H9 (cell line): ENCODE data around the gene MYBPC2. TPM values are rescaled to one million over a fixed set of nuclear protein-coding genes. Genes with fewer than 3 reads are reported as not detected.

Experiments
- DNase-seq: peaks from one replicate; pipeline ENCODE4 v3.0.0-alpha.2; 2017
- H2AFZ ChIP-seq: one replicate; pipeline ENCODE4 v1.6.1; 2013; ENCODE audit warnings: mild to moderate bottlenecking, low read length, control low read depth, moderate library complexity
- H2AK5ac ChIP-seq: 2 replicates; pipeline ENCODE4 v1.6.1; 2013; ENCODE audit warnings: low read length, control low read depth, mixed read lengths; ENCODE audit not compliant: insufficient read length
- H2BK120ac ChIP-seq: one replicate; pipeline ENCODE4 v1.6.1; 2013; ENCODE audit warnings: low read depth, mild to moderate bottlenecking, low read length, control low read depth, inconsistent platforms; ENCODE audit not compliant: poor library complexity, severe bottlenecking
- H2BK12ac ChIP-seq: 2 replicates; pipeline ENCODE4 v1.6.1; 2013; ENCODE audit warnings: low read length, control low read depth, mixed read lengths, low read depth; ENCODE audit not compliant: insufficient read length
- H2BK15ac ChIP-seq: 2 replicates; pipeline ENCODE4 v1.6.1; 2013; ENCODE audit warnings: low read depth, low read length, control low read depth
- H2BK20ac ChIP-seq: one replicate; pipeline ENCODE4 v1.6.1; 2013; ENCODE audit warnings: low read depth, mild to moderate bottlenecking, low read length, control low read depth, inconsistent platforms; ENCODE audit not compliant: poor library complexity, severe bottlenecking
- H2BK5ac ChIP-seq: 2 replicates; pipeline ENCODE4 v1.6.1; 2013; ENCODE audit warnings: low read length, control low read depth, mixed read lengths; ENCODE audit not compliant: insufficient read length
- H3K14ac ChIP-seq: 2 replicates; pipeline ENCODE4 v1.6.1; 2013; ENCODE audit warnings: low read length, control low read depth; ENCODE audit not compliant: insufficient read depth
- H3K18ac ChIP-seq: 2 replicates; pipeline ENCODE4 v1.6.1; 2013; ENCODE audit warnings: low read depth, mild to moderate bottlenecking, mixed read lengths, low read length, control low read depth; ENCODE audit not compliant: insufficient read length
- H3K23ac ChIP-seq: 2 replicates; pipeline ENCODE4 v1.6.1; 2013; ENCODE audit warnings: low read length, control low read depth, mixed read lengths, low read depth; ENCODE audit not compliant: insufficient read length
- H3K23me2 ChIP-seq: 2 replicates; pipeline ENCODE4 v1.6.1; 2013; ENCODE audit warnings: low read depth, mild to moderate bottlenecking, mixed read lengths, low read length, control low read depth; ENCODE audit not compliant: insufficient read length, poor library complexity, severe bottlenecking
- H3K27ac ChIP-seq: 2 replicates; pipeline ENCODE4 v1.5.1; 2013; ENCODE audit warnings: low read length, control low read depth, mixed read lengths, low read depth; ENCODE audit not compliant: insufficient read length
- H3K27me3 ChIP-seq: 2 replicates; pipeline ENCODE4 v1.6.1; 2013; ENCODE audit warnings: low read length, control low read depth, inconsistent platforms; ENCODE audit not compliant: insufficient read depth
- H3K4ac ChIP-seq: 2 replicates; pipeline ENCODE4 v1.6.1; 2013; ENCODE audit warnings: low read depth, mild to moderate bottlenecking, control low read depth, inconsistent platforms, low read length, moderate library complexity
- H3K4me1 ChIP-seq: 2 replicates; pipeline ENCODE4 v1.6.1; 2013; ENCODE audit warnings: low read length, control low read depth, inconsistent platforms; ENCODE audit not compliant: insufficient read depth
- H3K4me2 ChIP-seq: 2 replicates; pipeline ENCODE4 v1.6.1; 2013; ENCODE audit warnings: low read length, control low read depth, mixed read lengths; ENCODE audit not compliant: insufficient read length, insufficient read depth
- H3K56ac ChIP-seq: 2 replicates; pipeline ENCODE4 v1.6.1; 2013; ENCODE audit warnings: low read depth, mild to moderate bottlenecking, mixed read lengths, low read length, control low read depth; ENCODE audit not compliant: insufficient read length
- H3K79me1 ChIP-seq: 2 replicates; pipeline ENCODE4 v1.6.1; 2013; ENCODE audit warnings: low read depth, mild to moderate bottlenecking, moderate library complexity, low read length, control low read depth, inconsistent platforms; ENCODE audit not compliant: insufficient read depth, poor library complexity, severe bottlenecking
- H3K79me2 ChIP-seq: 2 replicates; pipeline ENCODE4 v1.6.1; 2013; ENCODE audit warnings: low read length, control low read depth, inconsistent platforms; ENCODE audit not compliant: insufficient read depth
- H3K9ac ChIP-seq: 2 replicates; pipeline ENCODE4 v1.6.1; 2013; ENCODE audit warnings: low read length, control low read depth, mixed read lengths; ENCODE audit not compliant: insufficient read length; ENCODE audit errors: extremely low read depth
- H3K9me3 ChIP-seq: one replicate; pipeline ENCODE4 v1.6.1; 2013; ENCODE audit warnings: low read depth, low read length, inconsistent platforms; ENCODE audit not compliant: control insufficient read depth
- H3T11ph ChIP-seq: one replicate; pipeline ENCODE4 v1.6.1; 2013; ENCODE audit warnings: mild to moderate bottlenecking, low read length, control low read depth, inconsistent platforms
- H4K20me1 ChIP-seq: one replicate; pipeline ENCODE4 v1.6.1; 2013; ENCODE audit not compliant: control insufficient read depth, insufficient read length, insufficient read depth
- H4K5ac ChIP-seq: 2 replicates; pipeline ENCODE4 v1.6.1; 2013; ENCODE audit warnings: low read depth, mild to moderate bottlenecking, mixed read lengths, low read length, control low read depth; ENCODE audit not compliant: insufficient read length
- H4K8ac ChIP-seq: replicated peaks from 2 replicates; pipeline ENCODE4 v1.6.1; 2013; ENCODE audit warnings: low read length, control low read depth, mixed read lengths, low read depth; ENCODE audit not compliant: insufficient read length
- H4K91ac ChIP-seq: 2 replicates; pipeline ENCODE4 v1.6.1; 2013; ENCODE audit warnings: low read depth, mild to moderate bottlenecking, moderate library complexity, mixed read lengths, low read length, control low read depth; ENCODE audit not compliant: insufficient read length
- H3K27ac Mint-ChIP-seq, 3 experiments: 2 replicates in 2 of 3; 3 replicates in 1 of 3; pipeline ENCODE4 v1.8.0; 2020 to 2021; ENCODE audit warnings: mixed read lengths in 3 of 3, mild to moderate bottlenecking in 1 of 3, moderate library complexity in 1 of 3
- H3K27me3 Mint-ChIP-seq: 2 replicates; pipeline ENCODE4 v1.8.0; 2021; ENCODE audit warnings: low read depth, mild to moderate bottlenecking, moderate library complexity, mixed read lengths
- H3K36me3 Mint-ChIP-seq, 3 experiments: 2 replicates in 2 of 3; 3 replicates in 1 of 3; pipeline ENCODE4 v1.8.0; 2020 to 2021; ENCODE audit warnings: low read depth in 3 of 3, mixed read lengths in 3 of 3; ENCODE audit not compliant: insufficient read depth in 1 of 3
- H3K4me1 Mint-ChIP-seq, 2 experiments: 2 replicates each; pipeline ENCODE4 v1.8.0; 2020; ENCODE audit warnings: mixed read lengths in 2 of 2
- H3K4me3 Mint-ChIP-seq, 2 experiments: 2 replicates in 1 of 2; 3 replicates in 1 of 2; pipeline ENCODE4 v1.8.0; 2020 to 2021; ENCODE audit warnings: mild to moderate bottlenecking in 2 of 2, mixed read lengths in 2 of 2, moderate library complexity in 1 of 2
- H3K9me3 Mint-ChIP-seq, 2 experiments: 2 replicates in 1 of 2; 3 replicates in 1 of 2; pipeline ENCODE4 v1.8.0; 2020; ENCODE audit warnings: mild to moderate bottlenecking in 2 of 2, mixed read lengths in 2 of 2, moderate library complexity in 1 of 2
- WGBS: extraction: QIAGEN DNeasy Blood & Tissue Kit; methylation state at CpG from one replicate; pipeline ENCODE4 v1.1.7; 2013; ENCODE audit warnings: missing lambda C conversion rate, low lambda C conversion rate, mixed read lengths; ENCODE audit not compliant: insufficient read length; ENCODE audit errors: extremely low coverage; 5-methylcytosine and 5-hydroxymethylcytosine counted together
- total RNA-seq: library from RNA; stranded (reverse); gene quantifications from 2 replicates; pipeline ENCODE4 v1.2.1, GENCODE V29; 2021
- TF ChIP-seq, protein P1 (sequence below): fragments of 200-600 bp; sonication (generic); conservative IDR thresholded peaks from 3 replicates; pipeline ENCODE4 v1.8.0; 2021; ENCODE audit warnings: antibody characterized with exemption, mild to moderate bottlenecking

The MYBPC2 gene
- total RNA-seq, 1 experiment from 2014 or later: 4.9 TPM

DNA sequence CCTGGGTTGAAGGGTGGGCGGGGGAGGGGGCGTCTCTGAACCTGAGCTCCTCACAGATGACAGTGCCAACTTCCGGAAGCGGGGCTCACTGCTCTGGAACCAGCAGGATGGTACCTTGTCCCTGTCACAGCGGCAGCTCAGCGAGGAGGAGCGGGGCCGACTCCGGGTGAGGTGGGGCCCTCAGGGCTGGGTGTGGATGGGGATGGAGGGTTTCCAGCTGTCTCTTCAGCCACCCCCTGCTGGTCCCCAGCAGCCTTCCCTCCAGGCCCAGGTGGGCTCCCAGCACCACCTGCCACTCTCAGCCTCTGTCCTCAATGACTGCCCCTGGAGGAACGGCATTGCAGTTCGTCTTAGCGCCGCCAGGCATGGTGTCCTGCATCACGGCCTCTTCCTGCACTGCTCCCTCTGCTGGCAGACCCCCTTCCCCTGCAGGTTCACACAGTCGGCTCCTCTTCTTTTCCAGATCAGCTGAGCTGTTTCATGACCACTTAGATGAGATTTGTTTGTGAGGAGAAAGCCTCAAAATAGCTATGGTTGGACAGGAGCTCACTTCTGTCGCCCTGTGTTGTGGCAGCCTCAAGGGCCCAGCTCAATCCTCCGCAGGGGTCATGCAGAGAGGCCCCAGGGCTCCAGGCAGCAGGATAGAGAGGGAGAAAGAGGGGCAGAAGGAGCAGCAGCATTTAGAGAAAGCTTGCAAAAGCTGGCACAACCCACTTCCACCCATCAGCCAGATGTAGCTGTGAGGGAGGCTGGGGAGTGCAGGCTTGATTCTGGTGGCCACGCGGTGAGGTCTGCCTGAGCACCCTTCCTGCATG lies 46.4 kb downstream of the MYBPC2 start:
- Mint-ChIP-seq H3K9me3 (peaks cover 10 to 21% of the 10 kb centered on the region in 2 experiments), H3K4me1 (peaks cover 8 to 21% of the 10 kb centered on the region in 2 experiments), H3K4me3 (peak overlapping the region in 1 of 2 experiments; percentile 34; a peak in 1 of 5 replicates), H3K27ac (peak overlapping the region in 2 of 3 experiments; percentile 74 to 94; a peak in 2 of 7 replicates), H3K27me3 (peaks cover 4% of the 10 kb centered on the region; the same call in 1 of the 2 replicates), H3K36me3 (peaks cover 44 to 53% (median 50%) of the 10 kb centered on the region in 3 experiments)
- Histone ChIP-seq H3K23ac (no peak overlapping the region), H3K9ac (no peak overlapping the region), H4K20me1 (no peaks in the 10 kb centered on the region), H3K23me2 (no peaks in the 10 kb centered on the region), H2BK20ac (no peak overlapping the region), H3K79me1 (peaks cover 9% of the 10 kb centered on the region), H2BK15ac (no peak overlapping the region), H2BK120ac (no peak overlapping the region), H4K5ac (no peak overlapping the region), H3K79me2 (peaks cover 5% of the 10 kb centered on the region; the same call in 1 of the 2 replicates), H3K4me2 (no peak overlapping the region), H3K4me1 (peaks cover 4% of the 10 kb centered on the region; the same call in 1 of the 2 replicates), H2BK12ac (no peak overlapping the region), H2AFZ (no peak overlapping the region), H2BK5ac (no peak overlapping the region), H3K27ac (no peak overlapping the region), H3K14ac (no peak overlapping the region), H4K91ac (no peak overlapping the region), H2AK5ac (no peak overlapping the region), H3K27me3 (no peaks in the 10 kb centered on the region), H3K9me3 (peaks cover 7% of the 10 kb centered on the region), H3T11ph (no peak overlapping the region), H4K8ac (no peak overlapping the region), H3K4ac (no peak overlapping the region), H3K18ac (no peak overlapping the region), H3K56ac (no peak overlapping the region)
- peak; percentile 83 for DNase-seq
- TF ChIP-seq, protein P1, sequence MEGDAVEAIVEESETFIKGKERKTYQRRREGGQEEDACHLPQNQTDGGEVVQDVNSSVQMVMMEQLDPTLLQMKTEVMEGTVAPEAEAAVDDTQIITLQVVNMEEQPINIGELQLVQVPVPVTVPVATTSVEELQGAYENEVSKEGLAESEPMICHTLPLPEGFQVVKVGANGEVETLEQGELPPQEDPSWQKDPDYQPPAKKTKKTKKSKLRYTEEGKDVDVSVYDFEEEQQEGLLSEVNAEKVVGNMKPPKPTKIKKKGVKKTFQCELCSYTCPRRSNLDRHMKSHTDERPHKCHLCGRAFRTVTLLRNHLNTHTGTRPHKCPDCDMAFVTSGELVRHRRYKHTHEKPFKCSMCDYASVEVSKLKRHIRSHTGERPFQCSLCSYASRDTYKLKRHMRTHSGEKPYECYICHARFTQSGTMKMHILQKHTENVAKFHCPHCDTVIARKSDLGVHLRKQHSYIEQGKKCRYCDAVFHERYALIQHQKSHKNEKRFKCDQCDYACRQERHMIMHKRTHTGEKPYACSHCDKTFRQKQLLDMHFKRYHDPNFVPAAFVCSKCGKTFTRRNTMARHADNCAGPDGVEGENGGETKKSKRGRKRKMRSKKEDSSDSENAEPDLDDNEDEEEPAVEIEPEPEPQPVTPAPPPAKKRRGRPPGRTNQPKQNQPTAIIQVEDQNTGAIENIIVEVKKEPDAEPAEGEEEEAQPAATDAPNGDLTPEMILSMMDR: peak; percentile 90
- no CpG with 5 or more reads among the region's 19 CpGs for WGBS
